ENCODE measurements around the gene FRMD5. TPM values are rescaled to one million over a fixed set of nuclear protein-coding genes. Genes with fewer than 3 reads are reported as not detected.

FRMD5 gene
- total RNA-seq, 1 donor from 2014 or later: 43.8 TPM

- no peak for TF ChIP-seq CTCF (IDR thresholded peaks at IDR 0.05; ENCODE audit: partially characterized antibody, unreplicated experiment)
- Mint-ChIP-seq H3K27me3 (ENCODE audit: unreplicated experiment) (no peaks in the 10 kb centered on the region), H3K36me3 (ENCODE audit: unreplicated experiment) (no peaks in the 10 kb centered on the region), H3K4me3 (ENCODE audit: unreplicated experiment) (no peak overlapping the region), H3K9me3 (ENCODE audit: unreplicated experiment) (no peaks in the 10 kb centered on the region), H3K4me1 (ENCODE audit: low read depth, unreplicated experiment) (peaks cover 4% of the 10 kb centered on the region), H3K27ac (ENCODE audit: unreplicated experiment) (no peak overlapping the region)
- no peak for DNase-seq
Measured at GRCh38 chr15:44173813-44174212, 21.3 kb downstream of the FRMD5 start.

DNA sequence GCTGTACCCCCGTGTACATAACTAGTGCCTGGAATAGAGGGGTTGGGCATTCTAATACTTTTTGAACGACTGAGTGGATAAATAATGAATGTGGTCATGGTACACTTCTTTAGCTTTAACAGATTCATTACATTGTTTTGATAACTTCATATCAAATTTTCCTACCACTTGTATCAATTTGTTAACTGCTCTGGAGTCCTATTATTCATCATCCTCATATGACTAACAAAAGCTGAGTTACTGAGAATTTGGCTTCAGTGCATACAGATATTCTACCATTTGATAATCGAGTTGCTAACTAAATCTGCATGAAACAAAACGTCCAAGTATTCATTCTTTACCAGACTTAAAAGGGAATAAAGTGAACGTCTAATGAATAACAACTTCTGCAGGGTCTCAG lies 31.7 kb downstream of the FRMD5 start:
- Mint-ChIP-seq H3K9me3 (ENCODE audit: unreplicated experiment) (no peaks in the 10 kb centered on the region), H3K4me1 (ENCODE audit: low read depth, unreplicated experiment) (no peaks in the 10 kb centered on the region), H3K27me3 (ENCODE audit: unreplicated experiment) (peaks cover 1% of the 10 kb centered on the region), H3K36me3 (ENCODE audit: unreplicated experiment) (no peaks in the 10 kb centered on the region), H3K27ac (ENCODE audit: unreplicated experiment) (no peak overlapping the region), H3K4me3 (ENCODE audit: unreplicated experiment) (no peak overlapping the region)
- no peak for DNase-seq
- no peak for TF ChIP-seq CTCF (IDR thresholded peaks at IDR 0.05; ENCODE audit: partially characterized antibody, unreplicated experiment)

DNA sequence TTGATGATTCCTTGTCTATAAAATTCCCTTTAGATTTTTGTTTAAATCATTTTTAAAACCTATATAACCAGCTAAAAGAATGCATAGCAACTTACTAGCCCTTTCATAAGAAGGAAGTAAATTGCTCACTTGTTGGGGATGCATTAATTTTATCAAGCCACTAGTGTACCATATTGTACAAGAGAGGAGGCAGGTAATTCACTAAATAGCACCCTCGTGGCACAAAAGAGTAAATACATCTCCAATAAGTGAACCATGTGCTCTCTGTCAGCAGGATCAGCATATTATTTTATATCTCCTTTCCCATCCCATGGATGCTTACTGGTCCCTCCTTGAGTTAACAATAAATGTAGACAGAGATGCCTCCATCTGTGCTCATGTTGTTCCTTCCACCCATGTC lies 34.3 kb downstream of the FRMD5 start:
- no peak for DNase-seq
- Mint-ChIP-seq H3K4me1 (ENCODE audit: low read depth, unreplicated experiment) (no peaks in the 10 kb centered on the region), H3K4me3 (ENCODE audit: unreplicated experiment) (no peak overlapping the region), H3K27me3 (ENCODE audit: unreplicated experiment) (peaks cover 1% of the 10 kb centered on the region), H3K9me3 (ENCODE audit: unreplicated experiment) (peaks cover under 1% of the 10 kb centered on the region), H3K27ac (ENCODE audit: unreplicated experiment) (no peak overlapping the region), H3K36me3 (ENCODE audit: unreplicated experiment) (no peaks in the 10 kb centered on the region)
- no peak for TF ChIP-seq CTCF (IDR thresholded peaks at IDR 0.05; ENCODE audit: partially characterized antibody, unreplicated experiment)

GRCh38 chr15:44159492-44159891 lies 35.6 kb downstream of the FRMD5 start:
- DNase-seq: no peak
- Mint-ChIP-seq H3K4me3 (ENCODE audit: unreplicated experiment) (no peak overlapping the region), H3K4me1 (ENCODE audit: low read depth, unreplicated experiment) (no peaks in the 10 kb centered on the region), H3K9me3 (ENCODE audit: unreplicated experiment) (peaks cover 2% of the 10 kb centered on the region), H3K36me3 (ENCODE audit: unreplicated experiment) (no peaks in the 10 kb centered on the region), H3K27ac (ENCODE audit: unreplicated experiment) (no peak overlapping the region), H3K27me3 (ENCODE audit: unreplicated experiment) (peaks cover 1% of the 10 kb centered on the region)
- no peak for TF ChIP-seq CTCF (IDR thresholded peaks at IDR 0.05; ENCODE audit: partially characterized antibody, unreplicated experiment)

DNA sequence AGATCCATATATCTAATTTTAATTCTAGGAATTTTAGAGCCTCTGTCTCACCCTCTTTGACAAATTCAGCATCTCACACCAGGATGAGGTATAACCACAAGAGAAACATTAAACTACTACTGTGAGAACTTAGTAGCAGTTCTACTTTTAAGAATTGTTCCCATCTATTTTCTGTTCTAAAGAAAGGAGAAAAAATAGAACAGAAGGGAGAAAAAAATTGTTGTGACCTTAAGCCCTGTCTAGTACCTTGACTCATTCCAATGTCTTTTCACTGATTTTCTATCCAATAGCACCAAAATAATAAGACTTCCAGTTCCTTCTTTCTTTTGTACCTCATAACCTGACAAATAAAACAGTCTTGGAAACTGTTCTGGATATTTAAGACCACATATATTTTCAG lies 37.0 kb downstream of the FRMD5 start:
- H3K27ac Mint-ChIP-seq (ENCODE audit: unreplicated experiment): no peak overlapping the region
- TF ChIP-seq CTCF (IDR thresholded peaks at IDR 0.05; ENCODE audit: partially characterized antibody, unreplicated experiment): no peak
- H3K27me3 Mint-ChIP-seq (ENCODE audit: unreplicated experiment): peaks cover 1% of the 10 kb centered on the region
- DNase-seq: no peak
- peaks cover 2% of the 10 kb centered on the region for H3K9me3 Mint-ChIP-seq (ENCODE audit: unreplicated experiment)
- no peak overlapping the region for H3K4me3 Mint-ChIP-seq (ENCODE audit: unreplicated experiment)
- H3K36me3 Mint-ChIP-seq (ENCODE audit: unreplicated experiment): no peaks in the 10 kb centered on the region
- no peaks in the 10 kb centered on the region for H3K4me1 Mint-ChIP-seq (ENCODE audit: low read depth, unreplicated experiment)

All from glutamatergic neuron (in vitro differentiated cells).